ENCODE results near the gene CRYGN.

The CRYGN gene

DNA sequence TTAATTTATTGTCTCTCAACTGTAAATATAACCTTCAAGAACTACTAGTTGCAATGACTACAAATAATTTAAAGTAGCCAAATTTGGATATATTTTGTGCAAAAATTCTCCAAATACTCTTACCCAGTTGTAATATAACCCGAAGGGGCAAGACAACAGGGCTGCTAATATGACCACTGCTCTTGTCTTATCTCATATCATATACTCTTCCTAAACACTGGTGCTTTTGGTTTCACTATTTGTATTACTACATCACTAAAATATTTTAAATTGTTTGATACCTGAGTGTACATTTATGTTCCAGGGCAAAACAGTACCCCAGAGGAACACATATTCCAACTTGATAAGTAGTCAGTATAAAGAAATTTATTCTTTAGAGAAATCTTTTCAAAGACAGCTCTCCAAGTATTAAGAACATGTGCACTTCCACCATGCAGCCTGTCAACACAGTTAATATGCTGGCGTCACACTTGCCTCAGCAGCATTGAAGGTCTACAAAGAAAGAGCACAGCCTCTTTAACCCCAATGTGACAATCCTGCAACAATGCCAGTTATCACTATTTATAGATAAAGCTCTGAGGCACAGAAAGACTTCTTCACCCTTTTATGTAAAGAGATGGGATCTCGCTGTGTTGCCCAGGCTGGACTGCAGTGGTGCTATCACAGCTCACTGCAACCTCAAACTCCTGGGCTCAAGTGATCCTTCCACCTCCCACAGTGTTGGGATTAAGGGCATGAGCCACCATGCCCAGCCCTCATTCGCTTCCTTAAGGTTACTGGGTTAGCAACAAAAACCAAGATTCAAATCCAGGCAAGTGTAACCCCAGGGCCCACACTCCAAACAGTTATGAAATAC lies 41.9 kb upstream of the CRYGN start:
- TF ChIP-seq SPI1 (IDR thresholded peaks at IDR 0.05; ENCODE audit: low read depth, low read length), result no peak
- no peak for TF ChIP-seq TAF1 (IDR thresholded peaks at IDR 0.05; ENCODE audit: low read depth, low read length)
- no peak for TF ChIP-seq PAX5 (IDR thresholded peaks at IDR 0.05; ENCODE audit: insufficient read depth, low read length, severe bottlenecking)
- no peak for TF ChIP-seq POU2F2 (IDR thresholded peaks at IDR 0.05; ENCODE audit: low read depth, low read length)
- no peak for TF ChIP-seq POLR2AphosphoS5 (IDR thresholded peaks at IDR 0.05; ENCODE audit: low read depth, low read length)
- TF ChIP-seq POLR2A (IDR thresholded peaks at IDR 0.05; ENCODE audit: low read depth, low read length), result no peak
- FAIRE-seq (no peak), DNase-seq (ENCODE audit: insufficient read length, low spot score) (no peak)

DNA sequence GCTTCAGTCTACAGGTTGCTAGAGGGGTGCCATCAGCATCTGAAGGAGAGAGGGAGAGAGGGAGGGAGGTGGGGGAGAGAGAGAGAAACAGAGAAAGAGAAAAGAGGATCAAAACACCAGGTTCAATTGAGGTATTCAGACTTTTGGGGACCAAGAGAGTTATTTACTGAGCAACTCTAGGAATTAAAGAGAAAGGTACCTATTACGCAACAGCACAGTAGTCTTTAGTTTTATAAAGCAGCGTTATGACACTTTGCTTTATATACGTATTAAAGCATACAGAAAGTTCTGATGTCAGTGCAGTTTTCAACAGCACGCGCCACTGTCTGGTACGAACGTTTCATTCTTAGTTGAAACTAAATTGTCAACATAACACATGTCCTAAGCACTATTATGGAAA lies 37.9 kb upstream of the CRYGN start:
- FAIRE-seq (no peak), DNase-seq (ENCODE audit: insufficient read length, low spot score) (no peak)
- TF ChIP-seq POU2F2 (IDR thresholded peaks at IDR 0.05; ENCODE audit: low read depth, low read length), result no peak
- no peak for TF ChIP-seq SPI1 (IDR thresholded peaks at IDR 0.05; ENCODE audit: low read depth, low read length)
- no peak for TF ChIP-seq TAF1 (IDR thresholded peaks at IDR 0.05; ENCODE audit: low read depth, low read length)
- TF ChIP-seq POLR2AphosphoS5 (IDR thresholded peaks at IDR 0.05; ENCODE audit: low read depth, low read length), result no peak
- no peak for TF ChIP-seq PAX5 (IDR thresholded peaks at IDR 0.05; ENCODE audit: insufficient read depth, low read length, severe bottlenecking)
- no peak for TF ChIP-seq POLR2A (IDR thresholded peaks at IDR 0.05; ENCODE audit: low read depth, low read length)

DNA sequence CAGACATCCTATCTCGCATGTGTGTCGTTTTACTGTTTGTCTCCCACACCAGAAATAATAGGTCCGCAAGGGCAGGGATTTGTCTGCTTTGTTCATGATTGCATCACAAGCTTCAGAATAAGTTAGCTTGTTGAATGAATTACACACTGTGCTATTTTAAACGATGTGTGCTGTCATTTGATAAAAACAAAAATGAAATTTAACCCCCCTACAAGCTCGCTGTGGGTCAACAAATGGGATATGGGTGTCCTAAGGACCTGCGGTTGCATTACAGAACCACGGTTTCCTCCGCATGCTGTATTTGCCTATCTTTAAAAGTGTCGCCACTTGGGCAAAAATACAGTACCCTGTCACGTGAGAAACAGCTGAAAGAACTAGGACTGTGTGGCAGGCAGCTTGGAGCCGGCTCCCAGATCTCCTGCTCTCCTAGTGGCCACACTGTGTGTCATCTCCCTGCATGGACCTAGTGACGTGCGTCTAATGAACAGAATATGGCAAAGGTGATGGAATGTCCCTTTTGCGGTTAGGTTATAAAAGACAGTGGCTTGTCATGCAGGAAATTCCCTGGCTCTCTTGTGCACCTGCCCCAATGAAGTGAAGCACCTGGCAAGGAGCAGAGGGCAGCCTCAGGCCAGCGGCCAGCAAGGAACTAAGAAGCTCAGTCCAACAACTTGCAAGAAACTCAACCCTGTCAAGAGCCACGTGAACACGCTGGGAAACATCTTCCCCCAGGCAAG lies 32.9 kb upstream of the CRYGN start:
- no peak for TF ChIP-seq TAF1 (IDR thresholded peaks at IDR 0.05; ENCODE audit: low read depth, low read length)
- TF ChIP-seq POLR2AphosphoS5 (IDR thresholded peaks at IDR 0.05; ENCODE audit: low read depth, low read length), result 0 out of 2 replicates have a peak, but pooled peaks have one; percentile 39
- DNase-seq (ENCODE audit: insufficient read length, low spot score) (no peak), FAIRE-seq (peak; percentile 76)

DNA sequence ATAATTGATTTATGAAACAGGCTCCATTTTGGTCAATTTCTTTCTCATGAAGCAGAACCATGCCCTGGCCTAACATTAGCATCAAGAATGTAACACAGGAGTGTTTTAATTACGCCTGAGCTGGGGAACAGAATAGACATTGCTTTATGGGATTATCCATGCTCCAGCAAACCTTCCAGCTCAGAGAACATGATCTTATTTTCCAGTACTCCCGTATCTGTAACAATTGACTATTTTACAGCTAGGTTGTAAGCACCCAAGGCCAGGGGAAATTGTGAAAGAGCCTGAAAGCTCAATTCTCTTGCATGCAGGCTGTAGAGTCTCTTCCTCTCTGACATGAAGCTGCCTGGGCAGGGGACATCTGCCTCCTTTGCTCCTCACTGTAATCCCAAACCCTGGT lies 30.8 kb upstream of the CRYGN start:
- no peak for TF ChIP-seq POLR2A (IDR thresholded peaks at IDR 0.05; ENCODE audit: low read depth, low read length)
- TF ChIP-seq TAF1 (IDR thresholded peaks at IDR 0.05; ENCODE audit: low read depth, low read length), result no peak
- DNase-seq (ENCODE audit: insufficient read length, low spot score) (no peak), FAIRE-seq (no peak)

DNA sequence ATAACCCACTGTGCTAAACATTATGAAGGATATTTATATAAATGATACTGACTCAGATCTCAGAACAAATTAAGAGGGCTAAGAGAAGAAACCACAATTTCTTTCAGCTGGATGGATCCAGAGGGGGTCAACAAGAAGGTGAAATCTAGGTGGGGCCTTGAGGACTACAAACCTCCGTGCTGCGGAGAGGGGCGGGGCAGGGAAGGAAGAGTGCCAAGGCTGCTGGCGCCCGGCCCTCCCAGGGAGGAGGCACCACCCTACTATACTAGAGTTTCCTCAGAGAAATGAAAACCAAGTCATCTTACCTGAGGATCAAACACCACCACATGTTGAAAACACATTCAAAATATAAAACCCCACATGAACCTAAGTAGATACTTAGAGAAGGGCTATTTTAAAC lies 29.3 kb upstream of the CRYGN start:
- no peak for FAIRE-seq
- TF ChIP-seq POU2F2 (IDR thresholded peaks at IDR 0.05; ENCODE audit: low read depth, low read length), result no peak
- TF ChIP-seq POLR2AphosphoS5 (IDR thresholded peaks at IDR 0.05; ENCODE audit: low read depth, low read length), result no peak
- no peak for TF ChIP-seq SPI1 (IDR thresholded peaks at IDR 0.05; ENCODE audit: low read depth, low read length)
- no peak for TF ChIP-seq PAX5 (IDR thresholded peaks at IDR 0.05; ENCODE audit: insufficient read depth, low read length, severe bottlenecking)
- DNase-seq (ENCODE audit: insufficient read length, low spot score), result no peak

DNA sequence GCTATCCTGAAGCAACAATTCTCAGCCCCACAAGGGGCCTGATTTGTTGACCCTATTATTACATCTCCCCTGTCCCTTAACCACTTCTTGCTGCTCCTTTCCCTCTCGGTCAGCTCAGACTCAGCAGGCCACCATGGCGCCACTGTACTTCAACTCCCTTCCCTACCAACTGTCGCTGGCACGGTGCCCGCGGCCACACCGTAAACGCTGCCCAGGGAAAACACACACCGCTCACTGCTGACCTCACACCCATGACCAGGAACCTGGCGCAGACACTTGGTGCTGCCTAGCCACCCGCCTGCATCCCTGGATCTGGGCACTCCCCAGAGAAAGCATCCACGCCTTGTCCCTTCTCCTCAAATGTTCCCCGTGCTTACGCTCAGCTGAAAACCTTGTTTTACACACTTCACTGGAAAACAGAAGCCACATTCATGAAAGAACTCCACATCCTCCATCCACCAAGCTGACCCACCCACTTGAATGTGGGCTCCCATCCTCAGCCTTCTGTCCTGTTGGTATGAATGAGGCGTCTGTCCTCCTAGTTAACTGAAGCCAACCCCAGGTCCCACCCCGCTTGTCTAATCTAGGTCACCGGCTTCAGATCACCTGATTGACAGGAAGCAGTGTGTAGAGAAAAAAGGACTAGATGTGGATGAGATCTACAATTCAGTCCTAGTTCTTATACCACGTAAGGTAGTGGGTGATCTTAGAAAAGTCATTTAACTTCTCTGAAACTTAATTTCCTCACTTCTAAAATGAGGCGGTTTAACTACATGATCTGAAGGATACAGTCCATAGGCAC lies 28.5 kb upstream of the CRYGN start:
- TF ChIP-seq PAX5 (IDR thresholded peaks at IDR 0.05; ENCODE audit: insufficient read depth, low read length, severe bottlenecking), result no peak
- TF ChIP-seq TAF1 (IDR thresholded peaks at IDR 0.05; ENCODE audit: low read depth, low read length), result no peak
- no peak for TF ChIP-seq POU2F2 (IDR thresholded peaks at IDR 0.05; ENCODE audit: low read depth, low read length)
- TF ChIP-seq SPI1 (IDR thresholded peaks at IDR 0.05; ENCODE audit: low read depth, low read length), result no peak
- no peak for TF ChIP-seq POLR2AphosphoS5 (IDR thresholded peaks at IDR 0.05; ENCODE audit: low read depth, low read length)
- TF ChIP-seq POLR2A (IDR thresholded peaks at IDR 0.05; ENCODE audit: low read depth, low read length), result no peak
- no peak for DNase-seq (ENCODE audit: insufficient read length, low spot score)
- no peak for FAIRE-seq

DNA sequence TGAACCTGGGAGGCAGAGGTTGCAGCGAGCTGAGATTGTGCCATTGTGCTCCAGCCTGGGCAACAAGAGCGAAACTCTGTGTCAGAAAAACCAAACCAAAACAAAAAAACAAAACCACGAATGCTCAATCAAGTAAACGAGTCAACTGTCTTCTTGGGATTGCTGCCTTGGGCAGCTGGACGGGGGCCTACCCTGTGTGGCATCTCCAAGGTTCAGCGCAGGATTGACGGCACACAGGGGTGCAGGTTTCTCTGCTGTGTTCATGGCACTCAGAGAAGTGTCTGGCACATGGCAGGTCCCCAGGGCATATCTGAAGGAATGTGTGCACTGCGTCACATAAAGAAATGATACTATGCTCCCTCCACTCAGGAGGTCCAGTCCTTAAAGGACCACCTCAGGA lies 25.2 kb upstream of the CRYGN start:
- DNase-seq (ENCODE audit: insufficient read length, low spot score) (no peak), FAIRE-seq (no peak)
- TF ChIP-seq TAF1 (IDR thresholded peaks at IDR 0.05; ENCODE audit: low read depth, low read length) (no peak), POLR2A (IDR thresholded peaks at IDR 0.05; ENCODE audit: low read depth, low read length) (0 out of 2 replicates have a peak, but pooled peaks have one; percentile 43)

DNA sequence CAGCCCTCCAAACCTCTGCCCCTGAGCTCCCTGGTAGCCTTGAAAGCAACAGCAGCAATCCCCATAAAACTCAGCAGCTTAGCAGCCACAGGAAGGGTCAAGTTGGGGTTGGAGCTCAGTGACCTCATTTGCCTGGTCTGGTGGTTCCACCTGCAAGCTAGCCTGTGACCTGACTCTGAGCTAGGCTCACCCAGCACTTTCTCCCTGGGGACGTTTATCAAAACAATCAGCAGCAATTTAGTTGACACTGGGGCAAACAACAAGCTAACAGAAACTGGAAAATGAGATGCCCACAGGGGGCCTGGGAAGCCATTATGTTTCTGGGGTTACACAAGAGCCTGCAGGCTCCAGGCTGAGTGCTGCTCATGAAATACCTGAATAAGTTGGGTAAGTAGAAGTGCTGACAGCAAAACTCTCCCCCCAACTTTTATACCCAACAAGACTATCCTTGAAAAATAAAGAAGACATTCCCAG lies 22.4 kb upstream of the CRYGN start:
- FAIRE-seq, result no peak
- no peak for DNase-seq (ENCODE audit: insufficient read length, low spot score)
- TF ChIP-seq POLR2AphosphoS5 (IDR thresholded peaks at IDR 0.05; ENCODE audit: low read depth, low read length), result 0 out of 2 replicates have a peak, but pooled peaks have one; percentile 33
- no peak for TF ChIP-seq PAX5 (IDR thresholded peaks at IDR 0.05; ENCODE audit: insufficient read depth, low read length, severe bottlenecking)
- TF ChIP-seq POU2F2 (IDR thresholded peaks at IDR 0.05; ENCODE audit: low read depth, low read length), result no peak
- peak; percentile 46; the same call in 1 of the 2 replicates for TF ChIP-seq POLR2A (IDR thresholded peaks at IDR 0.05; ENCODE audit: low read depth, low read length)

DNA sequence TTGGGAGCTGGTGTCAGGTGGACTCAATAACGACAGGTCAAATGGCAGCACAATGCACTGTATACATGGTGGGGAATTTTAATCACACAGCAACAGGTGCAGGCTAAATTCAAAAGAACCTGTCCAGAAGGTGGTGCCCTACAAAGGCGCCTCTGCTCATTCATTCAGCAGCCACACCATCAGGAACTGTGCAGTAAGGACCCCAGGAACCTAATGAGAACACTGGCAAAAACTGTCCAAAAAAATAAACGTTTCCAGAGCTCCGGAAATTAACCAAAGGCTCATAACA lies 21.9 kb upstream of the CRYGN start:
- no peak for DNase-seq (ENCODE audit: insufficient read length, low spot score)
- TF ChIP-seq SPI1 (IDR thresholded peaks at IDR 0.05; ENCODE audit: low read depth, low read length) (no peak), POLR2AphosphoS5 (IDR thresholded peaks at IDR 0.05; ENCODE audit: low read depth, low read length) (0 out of 2 replicates have a peak, but pooled peaks have one; percentile 8)
- FAIRE-seq, result no peak
